ENCODE data around the gene NOL7. TPM values are rescaled to one million over a fixed set of nuclear protein-coding genes. Genes with fewer than 3 reads are reported as not detected.

The NOL7 gene
- total RNA-seq, 1 experiment from 2014 or later = 102 TPM

- DNase-seq (ENCODE audit: low spot score) = no peak
- ChIA-PET CTCF (no interaction called here), POLR2A (ENCODE audit: low non-redundant PET) (no interaction called here)
- intact Hi-C loops (cut with micrococcal nuclease; ENCODE audit: unreplicated experiment) = no loop called here
- no peaks in the 10 kb centered on the region for H3K27me3 ChIP-seq (replicated peaks; ENCODE audit: insufficient read depth, low read depth, low read length, poor library complexity)
- BruUV-seq (replicated peaks) = no TSS peak
- H3K9me3 ChIP-seq (ENCODE audit: low read depth, low read length, poor library complexity, severe bottlenecking) = no peaks in the 10 kb centered on the region
- no peak for TF ChIP-seq CTCF (conservative IDR thresholded peaks at IDR 0.05; ENCODE audit: low read depth, low read length)
- no peak for TF ChIP-seq EZH2 (IDR thresholded peaks at IDR 0.05; ENCODE audit: borderline replicate concordance, low read depth, low read length, poor library complexity, severe bottlenecking)
- no peak overlapping the region for H3K27ac ChIP-seq (ENCODE audit: low read depth, low read length, poor library complexity, severe bottlenecking)
- H3K36me3 ChIP-seq (ENCODE audit: insufficient read depth, low read length, poor library complexity, severe bottlenecking) = no peaks in the 10 kb centered on the region
- no peaks in the 10 kb centered on the region for H3K4me1 ChIP-seq (ENCODE audit: insufficient read depth, low read length, poor library complexity, severe bottlenecking)
- H3K4me3 ChIP-seq (ENCODE audit: low read depth, low read length, poor library complexity, severe bottlenecking) = no peak overlapping the region
These were observed 25.3 kb upstream of the NOL7 start for GRCh38 chr6:13589801-13590200.

- no peaks in the 10 kb centered on the region for H3K4me1 ChIP-seq (ENCODE audit: insufficient read depth, low read length, poor library complexity, severe bottlenecking)
- no peak overlapping the region for H3K4me3 ChIP-seq (ENCODE audit: low read depth, low read length, poor library complexity, severe bottlenecking)
- H3K27ac ChIP-seq (ENCODE audit: low read depth, low read length, poor library complexity, severe bottlenecking) = no peak overlapping the region
- BruUV-seq (replicated peaks) = no TSS peak
- H3K27me3 ChIP-seq (replicated peaks; ENCODE audit: insufficient read depth, low read depth, low read length, poor library complexity) = no peaks in the 10 kb centered on the region
- DNase-seq (ENCODE audit: low spot score) = no peak
- intact Hi-C loops (cut with micrococcal nuclease; ENCODE audit: unreplicated experiment) = no loop called here
- H3K9me3 ChIP-seq (ENCODE audit: low read depth, low read length, poor library complexity, severe bottlenecking) = no peaks in the 10 kb centered on the region
- H3K36me3 ChIP-seq (ENCODE audit: insufficient read depth, low read length, poor library complexity, severe bottlenecking) = peaks cover 5% of the 10 kb centered on the region
- TF ChIP-seq CTCF (conservative IDR thresholded peaks at IDR 0.05; ENCODE audit: low read depth, low read length) (no peak), EZH2 (IDR thresholded peaks at IDR 0.05; ENCODE audit: borderline replicate concordance, low read depth, low read length, poor library complexity, severe bottlenecking) (no peak)
- CTCF ChIA-PET = no interaction called here
- POLR2A ChIA-PET (ENCODE audit: low non-redundant PET) = no interaction called here
These were observed 24.5 kb upstream of the NOL7 start for GRCh38 chr6:13590574-13591153.

- Histone ChIP-seq H3K4me3 (ENCODE audit: low read depth, low read length, poor library complexity, severe bottlenecking) (no peak overlapping the region), H3K9me3 (ENCODE audit: low read depth, low read length, poor library complexity, severe bottlenecking) (no peaks in the 10 kb centered on the region), H3K27me3 (replicated peaks; ENCODE audit: insufficient read depth, low read depth, low read length, poor library complexity) (no peaks in the 10 kb centered on the region), H3K36me3 (ENCODE audit: insufficient read depth, low read length, poor library complexity, severe bottlenecking) (peaks cover 5% of the 10 kb centered on the region), H3K27ac (ENCODE audit: low read depth, low read length, poor library complexity, severe bottlenecking) (no peak overlapping the region), H3K4me1 (ENCODE audit: insufficient read depth, low read length, poor library complexity, severe bottlenecking) (no peaks in the 10 kb centered on the region)
- TF ChIP-seq CTCF (conservative IDR thresholded peaks at IDR 0.05; ENCODE audit: low read depth, low read length) (no peak), EZH2 (IDR thresholded peaks at IDR 0.05; ENCODE audit: borderline replicate concordance, low read depth, low read length, poor library complexity, severe bottlenecking) (no peak)
- POLR2A ChIA-PET (ENCODE audit: low non-redundant PET) = no interaction called here
- no TSS peak for BruUV-seq (replicated peaks)
- DNase-seq (ENCODE audit: low spot score) = no peak
- intact Hi-C loops (cut with micrococcal nuclease; ENCODE audit: unreplicated experiment) = no loop called here
- CTCF ChIA-PET = no interaction called here
These were observed 23.8 kb upstream of the NOL7 start for GRCh38 chr6:13591205-13591921.

Measured in A673 (cell line).